NB4 (cell line): ENCODE measurements around the gene DEUP1.

Experiments used
- MAX ChIP-seq: IDR thresholded peaks from 2 replicates; pipeline ENCODE4 v1.6.1; 2011; ENCODE audit warnings: low read depth, low read length
- MYC ChIP-seq: IDR thresholded peaks from 2 replicates; pipeline ENCODE4 v1.6.1; 2011; ENCODE audit warnings: low read depth, low read length
- TF ChIP-seq, protein P1 (sequence below): IDR thresholded peaks from one replicate; pipeline ENCODE4 v1.5.1; 2012; ENCODE audit warnings: low read depth, low read length

DNA sequence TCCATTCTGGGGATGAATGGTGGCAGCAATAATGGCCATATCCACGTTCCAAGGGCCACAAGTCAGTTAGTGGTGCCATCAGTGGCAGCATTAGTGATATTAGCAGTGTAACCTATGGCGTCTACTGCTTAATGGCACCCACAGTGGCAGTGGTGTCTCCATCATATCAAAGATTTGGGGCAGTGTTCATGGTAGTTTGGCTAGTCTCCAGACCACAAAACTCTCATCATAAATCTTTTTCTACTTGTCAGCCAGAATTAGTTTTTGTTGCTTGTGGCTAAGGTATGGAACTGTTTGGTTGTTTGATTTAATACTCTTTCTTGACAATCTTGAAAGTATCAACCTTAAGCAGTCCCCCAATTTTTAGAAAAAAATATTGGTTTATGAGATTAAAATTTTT is 45.1 kb upstream of the DEUP1 start:
- no peak for TF ChIP-seq MAX
- TF ChIP-seq, protein P1, sequence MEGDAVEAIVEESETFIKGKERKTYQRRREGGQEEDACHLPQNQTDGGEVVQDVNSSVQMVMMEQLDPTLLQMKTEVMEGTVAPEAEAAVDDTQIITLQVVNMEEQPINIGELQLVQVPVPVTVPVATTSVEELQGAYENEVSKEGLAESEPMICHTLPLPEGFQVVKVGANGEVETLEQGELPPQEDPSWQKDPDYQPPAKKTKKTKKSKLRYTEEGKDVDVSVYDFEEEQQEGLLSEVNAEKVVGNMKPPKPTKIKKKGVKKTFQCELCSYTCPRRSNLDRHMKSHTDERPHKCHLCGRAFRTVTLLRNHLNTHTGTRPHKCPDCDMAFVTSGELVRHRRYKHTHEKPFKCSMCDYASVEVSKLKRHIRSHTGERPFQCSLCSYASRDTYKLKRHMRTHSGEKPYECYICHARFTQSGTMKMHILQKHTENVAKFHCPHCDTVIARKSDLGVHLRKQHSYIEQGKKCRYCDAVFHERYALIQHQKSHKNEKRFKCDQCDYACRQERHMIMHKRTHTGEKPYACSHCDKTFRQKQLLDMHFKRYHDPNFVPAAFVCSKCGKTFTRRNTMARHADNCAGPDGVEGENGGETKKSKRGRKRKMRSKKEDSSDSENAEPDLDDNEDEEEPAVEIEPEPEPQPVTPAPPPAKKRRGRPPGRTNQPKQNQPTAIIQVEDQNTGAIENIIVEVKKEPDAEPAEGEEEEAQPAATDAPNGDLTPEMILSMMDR = no peak
- TF ChIP-seq MYC = no peak
